Coronary artery (tissue), 2 donors: Measurements from ENCODE around the gene CHST15.

Experiments used
- DNase-seq: peaks from one replicate; pipeline ENCODE4 v3.0.0-alpha.2; 2017; ENCODE audit warnings: low spot score
- H3K27ac ChIP-seq, 2 donors: fragments of 200-600 bp; sonication (generic); one replicate each; pipeline ENCODE4 v1.5.1; 2016 to 2019
- H3K4me3 ChIP-seq: fragments of 200-600 bp; sonication (generic); 2 replicates; pipeline ENCODE4 v1.5.1; 2016; ENCODE audit warnings: mild to moderate bottlenecking, moderate library complexity
- TF ChIP-seq, protein P1 (sequence below): fragments of 200-600 bp; sonication (generic); IDR thresholded peaks from one replicate; pipeline ENCODE4 v1.5.1; 2019; ENCODE audit warnings: antibody characterized with exemption

CHST15 gene

DNA sequence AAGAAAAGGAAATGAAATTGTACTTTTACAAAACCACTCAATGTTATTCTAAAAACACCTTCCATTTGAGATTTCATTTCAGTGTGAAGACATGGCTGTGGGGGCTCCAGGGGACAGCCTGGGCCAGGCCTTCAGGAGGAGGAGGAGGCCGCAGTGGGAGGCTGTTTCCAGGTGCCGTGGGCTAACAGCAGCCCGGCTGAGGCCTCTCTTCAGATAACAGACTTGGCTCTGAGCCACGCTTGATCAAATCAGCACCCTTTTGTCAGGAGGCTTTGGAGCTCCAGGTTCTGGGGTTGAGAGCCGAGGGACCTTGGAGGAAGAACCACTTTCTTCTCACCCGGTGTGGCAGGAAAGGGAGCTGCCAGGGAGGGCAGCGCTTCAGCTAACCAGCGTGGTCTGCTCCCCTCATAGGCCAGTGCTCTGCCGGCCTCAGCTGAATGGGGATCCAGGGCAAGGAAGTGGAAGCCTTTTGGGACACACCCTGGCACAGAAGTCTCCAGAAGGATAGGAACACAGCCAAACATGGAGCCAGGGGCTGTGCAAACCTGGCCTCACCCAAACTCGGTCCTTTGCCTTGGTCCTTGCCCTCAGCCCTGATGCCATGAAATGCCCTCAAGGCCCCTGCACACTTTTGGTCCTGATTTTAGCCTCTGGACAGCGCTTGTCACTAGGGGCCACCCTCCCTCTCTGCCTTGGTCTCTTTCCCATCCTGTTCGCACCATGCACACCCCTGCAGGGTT, 23.5 kb upstream of the CHST15 start:
- no peak overlapping the region for H3K4me3 ChIP-seq
- TF ChIP-seq, protein P1, sequence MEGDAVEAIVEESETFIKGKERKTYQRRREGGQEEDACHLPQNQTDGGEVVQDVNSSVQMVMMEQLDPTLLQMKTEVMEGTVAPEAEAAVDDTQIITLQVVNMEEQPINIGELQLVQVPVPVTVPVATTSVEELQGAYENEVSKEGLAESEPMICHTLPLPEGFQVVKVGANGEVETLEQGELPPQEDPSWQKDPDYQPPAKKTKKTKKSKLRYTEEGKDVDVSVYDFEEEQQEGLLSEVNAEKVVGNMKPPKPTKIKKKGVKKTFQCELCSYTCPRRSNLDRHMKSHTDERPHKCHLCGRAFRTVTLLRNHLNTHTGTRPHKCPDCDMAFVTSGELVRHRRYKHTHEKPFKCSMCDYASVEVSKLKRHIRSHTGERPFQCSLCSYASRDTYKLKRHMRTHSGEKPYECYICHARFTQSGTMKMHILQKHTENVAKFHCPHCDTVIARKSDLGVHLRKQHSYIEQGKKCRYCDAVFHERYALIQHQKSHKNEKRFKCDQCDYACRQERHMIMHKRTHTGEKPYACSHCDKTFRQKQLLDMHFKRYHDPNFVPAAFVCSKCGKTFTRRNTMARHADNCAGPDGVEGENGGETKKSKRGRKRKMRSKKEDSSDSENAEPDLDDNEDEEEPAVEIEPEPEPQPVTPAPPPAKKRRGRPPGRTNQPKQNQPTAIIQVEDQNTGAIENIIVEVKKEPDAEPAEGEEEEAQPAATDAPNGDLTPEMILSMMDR: no peak
- no peak for DNase-seq
- no peak overlapping the region for H3K27ac ChIP-seq

GRCh38 chr10:124114696-124115095, 21.3 kb upstream of the CHST15 start:
- DNase-seq: no peak
- H3K27ac ChIP-seq: no peak overlapping the region
- TF ChIP-seq, protein P1: no peak
- H3K4me3 ChIP-seq: no peak overlapping the region

DNA sequence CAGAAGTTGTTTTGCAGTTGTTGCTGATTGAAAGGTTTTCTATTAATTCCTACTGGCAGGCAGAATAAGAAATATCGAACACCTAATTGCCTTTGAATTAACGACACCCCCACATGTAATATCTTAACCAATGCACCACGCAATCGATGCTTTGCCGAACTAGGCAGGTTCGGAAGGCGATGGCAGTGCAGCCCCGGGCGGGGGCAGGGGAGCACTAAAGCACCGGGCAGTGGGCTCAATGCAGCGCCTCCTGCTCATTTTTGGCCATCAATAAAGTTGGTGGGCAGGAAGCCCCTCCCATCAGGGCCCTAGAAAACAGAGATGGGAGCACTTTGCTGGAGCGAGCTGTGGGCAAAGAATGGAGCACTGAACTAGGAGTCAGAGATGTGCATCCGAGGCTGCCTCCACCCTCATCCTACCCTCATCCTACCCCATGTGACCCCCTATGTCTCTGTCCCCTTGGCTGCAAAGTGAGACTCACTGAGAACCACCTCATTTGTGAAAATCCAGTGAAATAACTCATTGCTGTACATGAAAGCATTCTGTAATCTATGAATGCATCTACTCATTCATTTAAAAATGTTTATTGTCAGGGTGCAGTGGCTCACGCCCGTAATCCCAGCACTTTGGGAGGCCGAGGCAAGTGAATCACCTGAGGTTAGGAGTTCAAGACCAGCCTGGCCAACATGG, 19.6 kb upstream of the CHST15 start:
- Histone ChIP-seq H3K4me3 (no peak overlapping the region), H3K27ac (no peak overlapping the region)
- no peak for DNase-seq
- TF ChIP-seq, protein P1: no peak

GRCh38 chr10:124110882-124111281, 17.5 kb upstream of the CHST15 start:
- H3K27ac ChIP-seq: no peak overlapping the region
- no peak overlapping the region for H3K4me3 ChIP-seq
- TF ChIP-seq, protein P1: no peak
- DNase-seq: no peak

- no peak overlapping the region for H3K4me3 ChIP-seq
- no peak for DNase-seq
- no peak overlapping the region for H3K27ac ChIP-seq
- TF ChIP-seq, protein P1: no peak
These were observed 15.9 kb upstream of the CHST15 start for GRCh38 chr10:124109261-124109660.

GRCh38 chr10:124107072-124107471, 13.7 kb upstream of the CHST15 start:
- DNase-seq: no peak
- H3K4me3 ChIP-seq: no peak overlapping the region
- TF ChIP-seq, protein P1: no peak
- no peak overlapping the region for H3K27ac ChIP-seq
